Ureter (tissue), 1 donor: Measurements from ENCODE around the gene NDUFS7. TPM values are rescaled to one million over a fixed set of nuclear protein-coding genes. Genes with fewer than 3 reads are reported as not detected.
A peak's percentile ranks its signal among the peaks of the same experiment; 100 is the strongest.

ENCODE experiments used
- DNase-seq: peaks from one replicate; pipeline ENCODE4 v3.0.0-alpha.2; 2020; ENCODE audit warnings: low spot score
- total RNA-seq: library from RNA; stranded (reverse); gene quantifications from one replicate; pipeline ENCODE4 v1.2.4, GENCODE V29; 2023
- donor health status: DM: yes; HTN: yes; CAD: no.

NDUFS7 gene
- total RNA-seq: 93.5 TPM

- DNase-seq: peak; percentile 94
These were observed at the start of gene NDUFS7 for GRCh38 chr19:1383312-1384084. Gene NDUFS7 (plus strand): TSS chr19:1383907. CDS start chr19:1383927, 20 bp downstream.

DNA sequence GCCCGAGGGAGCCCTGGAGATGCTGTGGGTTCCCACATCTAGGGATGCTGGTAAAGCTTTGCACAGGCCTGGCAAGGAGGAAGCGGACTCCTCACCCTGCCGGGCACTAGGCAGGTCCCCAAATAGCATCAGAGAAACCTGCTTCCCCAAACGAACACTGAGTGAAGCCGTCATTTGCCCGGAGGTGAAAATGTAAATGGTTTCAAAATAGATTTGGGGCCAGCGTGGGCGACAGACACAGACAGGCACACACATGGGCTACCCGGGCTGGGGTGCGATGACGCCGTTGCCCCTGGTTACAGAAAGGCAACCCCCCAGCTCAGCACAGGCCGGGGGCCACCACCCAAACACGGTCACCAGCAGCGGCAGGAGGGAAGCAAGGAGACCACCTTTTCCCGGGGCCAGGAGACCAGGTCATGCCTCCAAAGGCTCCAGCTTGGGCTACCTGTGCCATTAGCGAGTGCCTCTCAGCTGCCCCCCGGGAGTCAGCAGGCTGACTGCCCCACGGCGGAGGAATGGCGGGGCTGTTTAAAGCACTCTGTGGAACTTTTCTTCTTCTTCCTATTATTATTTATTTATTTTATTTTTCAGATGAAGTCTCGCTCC lies 47.5 kb upstream of the NDUFS7 start:
- DNase-seq: no peak

DNA sequence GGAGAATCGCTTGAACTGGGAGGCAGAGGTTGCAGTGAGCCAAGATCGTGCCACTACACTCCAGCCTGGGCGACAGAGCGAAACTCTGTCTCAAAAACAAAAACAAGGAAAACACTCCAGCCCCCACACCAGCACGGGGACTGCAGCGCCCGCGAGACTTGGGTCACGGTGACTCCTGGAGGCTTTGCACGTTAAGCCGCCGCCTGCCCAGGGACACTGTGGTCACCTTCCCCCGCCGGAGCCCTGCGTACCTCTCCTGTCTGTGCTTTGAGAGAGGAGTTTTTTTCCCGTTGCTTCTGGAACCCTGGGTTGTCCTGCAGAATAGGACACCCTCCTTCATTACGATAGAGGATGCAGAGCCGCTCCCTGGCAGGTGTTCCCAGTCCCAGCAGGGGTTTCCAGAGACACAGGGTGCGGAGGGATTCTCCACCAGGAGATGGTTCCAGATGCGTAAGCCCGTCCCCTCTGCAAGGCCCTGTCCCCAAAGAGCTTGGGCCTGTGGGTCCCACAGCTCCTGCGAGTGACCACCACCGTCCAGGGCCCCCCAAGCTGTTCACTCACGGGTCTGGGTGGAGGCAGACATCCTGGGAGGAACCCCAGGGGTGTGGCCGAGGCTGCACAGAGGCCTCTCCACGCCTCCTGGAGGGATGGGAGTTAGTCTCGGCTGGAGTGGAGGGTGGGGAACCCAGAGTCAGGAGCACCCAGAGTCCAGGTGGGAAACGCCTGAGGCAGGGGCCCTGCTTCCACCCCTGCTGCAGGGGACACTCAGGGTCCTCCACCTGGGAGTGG lies 42.8 kb upstream of the NDUFS7 start:
- no peak for DNase-seq

- no peak for DNase-seq
These were observed 40.7 kb upstream of the NDUFS7 start for GRCh38 chr19:1343041-1343440.

GRCh38 chr19:1349211-1349610 lies 34.5 kb upstream of the NDUFS7 start:
- DNase-seq: no peak

DNA sequence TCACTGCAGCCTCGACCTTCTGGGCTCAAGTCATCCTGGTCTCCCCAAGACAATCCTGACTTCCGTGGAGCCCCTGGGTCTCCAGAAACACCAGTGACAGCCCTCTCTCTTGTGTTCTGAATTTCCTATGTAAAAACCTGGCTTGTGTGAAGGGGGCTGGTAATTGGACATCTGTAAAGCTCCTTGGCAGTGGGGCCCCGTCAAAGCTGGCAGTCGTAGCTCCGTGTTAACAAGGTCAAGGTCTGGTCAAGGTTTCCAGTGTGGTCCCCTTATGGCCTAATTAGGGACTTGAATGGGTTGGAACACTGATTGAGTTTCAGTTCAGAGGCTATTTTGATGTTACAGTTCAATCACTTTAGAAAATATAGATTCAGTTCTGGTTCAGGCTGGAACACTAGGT lies 32.8 kb upstream of the NDUFS7 start:
- DNase-seq: no peak

GRCh38 chr19:1351381-1351851 lies 32.3 kb upstream of the NDUFS7 start:
- no peak for DNase-seq

- no peak for DNase-seq
These were observed 30.6 kb upstream of the NDUFS7 start for GRCh38 chr19:1353144-1353543.

- DNase-seq: no peak
These were observed 28.6 kb upstream of the NDUFS7 start for GRCh38 chr19:1354970-1355567.

- DNase-seq: no peak
These were observed 27.9 kb upstream of the NDUFS7 start for GRCh38 chr19:1355568-1356507.

DNA sequence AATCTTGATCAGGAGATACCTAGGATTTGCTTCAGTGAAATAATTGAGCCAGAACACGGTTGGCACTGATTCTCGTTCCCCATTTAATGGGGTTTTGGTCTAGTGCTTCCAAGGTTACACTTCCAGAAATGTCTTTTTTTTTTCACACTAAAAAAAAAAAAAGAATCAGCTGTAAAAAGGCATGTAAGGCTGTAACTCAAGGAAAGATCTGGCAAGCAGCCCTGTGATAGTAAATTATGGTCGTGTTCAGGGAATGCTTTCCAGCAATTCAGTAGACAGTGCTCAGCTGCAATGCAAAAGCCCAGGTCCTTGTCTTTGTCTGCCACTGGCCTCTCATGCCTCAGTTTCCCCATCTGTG lies 27.2 kb upstream of the NDUFS7 start:
- DNase-seq: no peak

GRCh38 chr19:1357531-1358109 lies 26.1 kb upstream of the NDUFS7 start:
- DNase-seq: no peak

DNA sequence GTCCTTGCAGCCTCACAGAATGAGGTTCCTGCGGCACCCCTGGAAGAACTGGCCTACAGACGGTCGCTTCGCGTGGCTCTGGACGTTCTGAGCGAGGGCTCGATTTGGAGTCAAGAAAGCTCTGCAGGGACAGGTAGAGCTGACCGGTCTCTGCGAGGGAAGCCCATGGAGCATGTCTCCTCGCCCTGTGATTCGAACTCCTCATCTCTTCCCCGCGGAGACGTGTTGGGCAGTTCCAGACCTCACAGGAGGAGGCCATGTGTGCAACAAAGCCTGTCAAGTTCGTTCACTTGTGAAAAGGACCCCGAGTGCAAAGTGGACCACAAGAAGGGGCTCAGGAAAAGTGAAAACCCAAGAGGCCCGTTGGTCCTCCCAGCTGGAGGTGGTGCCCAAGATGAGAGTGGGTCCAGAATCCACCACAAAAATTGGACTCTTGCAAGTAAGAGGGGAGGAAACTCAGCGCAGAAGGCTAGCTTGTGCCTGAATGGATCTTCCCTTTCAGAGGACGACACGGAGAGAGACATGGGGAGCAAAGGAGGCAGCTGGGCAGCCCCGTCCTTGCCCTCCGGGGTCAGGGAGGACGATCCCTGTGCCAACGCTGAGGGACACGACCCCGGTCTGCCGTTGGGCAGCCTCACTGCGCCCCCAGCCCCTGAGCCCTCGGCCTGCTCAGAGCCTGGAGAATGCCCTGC lies 23.4 kb upstream of the NDUFS7 start:
- no peak for DNase-seq

GRCh38 chr19:1360818-1361461 lies 22.8 kb upstream of the NDUFS7 start:
- DNase-seq: no peak

DNA sequence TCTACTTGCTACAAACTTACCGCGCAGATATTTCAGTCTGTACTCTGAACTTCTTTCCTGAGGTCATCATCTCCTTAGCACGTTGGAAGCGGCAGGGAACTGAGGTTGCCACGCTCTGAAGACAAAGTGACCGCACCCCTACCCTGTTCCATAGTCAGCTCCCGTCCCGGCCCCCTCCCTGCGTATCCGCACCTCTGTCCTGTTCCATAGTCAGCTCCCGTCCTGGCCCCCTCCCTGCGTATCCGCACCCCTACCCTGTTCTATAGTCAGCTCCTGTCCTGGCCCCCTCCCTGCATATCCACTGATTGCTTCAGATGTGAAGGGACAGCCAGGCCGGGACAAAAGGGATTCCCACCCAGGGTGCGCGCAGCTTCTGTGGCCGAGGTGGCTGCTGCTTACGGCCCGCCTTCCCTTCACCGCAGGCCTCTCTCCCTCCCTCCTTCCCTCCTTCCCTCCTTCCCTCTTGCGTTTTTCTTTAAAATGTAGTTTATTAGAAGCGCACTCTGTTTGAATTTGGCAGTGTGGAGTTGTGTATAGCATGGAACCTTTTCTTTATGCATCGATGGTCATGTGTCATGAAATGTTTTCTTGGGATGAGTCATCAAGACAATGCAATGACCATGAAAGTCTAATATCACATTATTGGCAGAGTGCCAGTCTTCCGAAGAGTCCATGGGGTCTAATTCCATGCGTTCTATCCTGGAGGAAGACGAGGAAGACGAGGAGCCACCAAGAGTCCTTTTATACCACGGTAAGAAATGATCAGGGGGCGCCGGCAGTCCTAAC lies 21.9 kb upstream of the NDUFS7 start:
- no peak for DNase-seq

GRCh38 chr19:1362387-1363257 lies 21.1 kb upstream of the NDUFS7 start:
- no peak for DNase-seq

GRCh38 chr19:1363599-1363998 lies 20.1 kb upstream of the NDUFS7 start:
- DNase-seq: no peak
